Loucy (cell line): ENCODE measurements around the gene DUSP9.

Experiments used
- H2AFZ ChIP-seq: fragments of 200-600 bp; sonication (generic); 2 replicates; pipeline ENCODE4 v1.6.0; 2016; ENCODE audit warnings: antibody characterized with exemption, mild to moderate bottlenecking, low read length, moderate library complexity
- H3F3A ChIP-seq: fragments of 200-600 bp; 2 replicates; pipeline ENCODE4 v1.6.0; 2016; ENCODE audit warnings: antibody characterized with exemption, low read depth, mild to moderate bottlenecking
- H3K27me3 ChIP-seq: fragments of 200-600 bp; sonication (generic); 2 replicates; pipeline ENCODE4 v1.6.1; 2014; ENCODE audit warnings: low read length, mild to moderate bottlenecking; ENCODE audit not compliant: insufficient read depth, poor library complexity, severe bottlenecking
- H3K36me3 ChIP-seq: fragments of 200-600 bp; sonication (generic); 2 replicates; pipeline ENCODE4 v1.6.1; 2016; ENCODE audit warnings: low read length; ENCODE audit not compliant: insufficient read depth
- H3K4me1 ChIP-seq: fragments of 200-600 bp; sonication (generic); 2 replicates; pipeline ENCODE4 v1.5.1; 2014; ENCODE audit warnings: low read length, mild to moderate bottlenecking; ENCODE audit not compliant: insufficient read depth, poor library complexity, severe bottlenecking
- H3K4me2 ChIP-seq: fragments of 200-600 bp; sonication (generic); 2 replicates; pipeline ENCODE4 v1.6.0; 2014; ENCODE audit warnings: antibody characterized with exemption, low read length, low read depth, mild to moderate bottlenecking; ENCODE audit not compliant: poor library complexity, severe bottlenecking
- H3K4me3 ChIP-seq: fragments of 200-600 bp; sonication (generic); 2 replicates; pipeline ENCODE4 v1.5.1; 2014; ENCODE audit warnings: low read length, mild to moderate bottlenecking, mixed read lengths; ENCODE audit not compliant: poor library complexity, severe bottlenecking
- H3K79me2 ChIP-seq: fragments of 200-600 bp; sonication (generic); 2 replicates; pipeline ENCODE4 v1.6.1; 2014; ENCODE audit warnings: low read length; ENCODE audit not compliant: insufficient read depth
- H3K9ac ChIP-seq: fragments of 200-600 bp; sonication (generic); 2 replicates; pipeline ENCODE4 v1.6.0; 2014; ENCODE audit warnings: mild to moderate bottlenecking, low read depth, low read length, moderate library complexity; ENCODE audit not compliant: poor library complexity, severe bottlenecking
- H3K9me2 ChIP-seq: fragments of 200-600 bp; sonication (generic); replicated peaks from 2 replicates; pipeline ENCODE4 v1.6.1; 2016; ENCODE audit warnings: low read depth, low read length, mixed read lengths
- H3K9me3 ChIP-seq: fragments of 200-600 bp; sonication (generic); 2 replicates; pipeline ENCODE4 v1.6.1; 2014; ENCODE audit warnings: mild to moderate bottlenecking, antibody characterized with exemption, low read length, low read depth; ENCODE audit not compliant: insufficient read depth
- H4K20me1 ChIP-seq: fragments of 200-600 bp; sonication (generic); 2 replicates; pipeline ENCODE4 v1.6.0; 2014; ENCODE audit warnings: antibody characterized with exemption, low read length, mild to moderate bottlenecking; ENCODE audit not compliant: insufficient read depth, poor library complexity, severe bottlenecking
- CTCF ChIP-seq: fragments of 200-600 bp; sonication (generic); conservative IDR thresholded peaks from 2 replicates; pipeline ENCODE4 v1.5.1; 2014; ENCODE audit warnings: mild to moderate bottlenecking, antibody characterized with exemption, low read length
- EZH2phosphoT487 ChIP-seq: fragments of 200-600 bp; IDR thresholded peaks from 2 replicates; pipeline ENCODE4 v1.6.1; 2018; ENCODE audit warnings: antibody characterized with exemption, mild to moderate bottlenecking, moderate library complexity, borderline replicate concordance

Gene DUSP9

DNA sequence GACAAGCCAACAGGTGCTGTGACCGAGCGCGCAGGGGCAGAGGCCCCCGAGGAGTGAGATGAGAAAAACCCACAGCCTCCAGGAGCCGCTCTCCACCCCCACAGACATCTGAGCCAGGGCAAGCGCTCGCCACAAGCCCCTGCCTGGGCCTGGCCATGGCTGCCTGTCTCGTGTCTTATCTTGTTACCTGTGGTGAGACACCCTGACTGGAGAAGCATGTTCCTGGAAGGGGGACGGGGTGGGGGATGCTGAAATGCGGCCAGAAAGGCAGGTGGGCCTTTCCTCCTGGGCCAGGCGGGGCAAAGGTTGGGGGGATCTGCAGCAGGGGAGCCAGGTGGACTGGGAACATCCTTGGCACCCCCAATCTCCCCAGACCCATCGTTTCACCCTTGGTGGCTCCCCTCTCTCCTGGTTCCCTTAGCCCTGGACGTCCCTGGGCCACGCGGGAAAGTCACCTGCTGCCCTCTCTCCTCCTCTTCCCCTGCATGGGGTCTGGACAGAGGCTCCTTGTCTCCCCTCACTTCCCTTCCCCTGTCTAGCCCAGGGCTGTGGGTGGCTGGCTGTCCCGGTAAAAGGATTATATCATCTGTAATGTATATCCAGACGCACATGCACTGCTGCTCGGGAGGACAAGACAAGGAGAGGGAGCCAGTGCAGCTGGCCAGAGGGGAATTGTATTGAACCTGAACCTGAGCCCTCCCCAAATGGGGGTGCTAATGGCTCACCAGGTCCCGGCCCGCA, 8.4 kb upstream of the DUSP9 start:
- no peaks in the 10 kb centered on the region for H3K36me3 ChIP-seq
- no peak for TF ChIP-seq CTCF
- TF ChIP-seq EZH2phosphoT487, result no peak
- no peaks in the 10 kb centered on the region for H3K79me2 ChIP-seq
- H3K4me1 ChIP-seq, result no peaks in the 10 kb centered on the region
- no peaks in the 10 kb centered on the region for H3K9me3 ChIP-seq
- H3K4me2 ChIP-seq, result no peak overlapping the region
- H3K27me3 ChIP-seq, result peaks cover 5% of the 10 kb centered on the region
- no peak overlapping the region for H2AFZ ChIP-seq
- H3K4me3 ChIP-seq, result no peak overlapping the region
- H3K9me2 ChIP-seq, result no peaks in the 10 kb centered on the region
- no peaks in the 10 kb centered on the region for H3F3A ChIP-seq
- H4K20me1 ChIP-seq, result no peaks in the 10 kb centered on the region
- no peak overlapping the region for H3K9ac ChIP-seq

GRCh38 chrX:153639177-153640044, 7.6 kb upstream of the DUSP9 start:
- no peak for TF ChIP-seq EZH2phosphoT487
- TF ChIP-seq CTCF, result no peak

DNA sequence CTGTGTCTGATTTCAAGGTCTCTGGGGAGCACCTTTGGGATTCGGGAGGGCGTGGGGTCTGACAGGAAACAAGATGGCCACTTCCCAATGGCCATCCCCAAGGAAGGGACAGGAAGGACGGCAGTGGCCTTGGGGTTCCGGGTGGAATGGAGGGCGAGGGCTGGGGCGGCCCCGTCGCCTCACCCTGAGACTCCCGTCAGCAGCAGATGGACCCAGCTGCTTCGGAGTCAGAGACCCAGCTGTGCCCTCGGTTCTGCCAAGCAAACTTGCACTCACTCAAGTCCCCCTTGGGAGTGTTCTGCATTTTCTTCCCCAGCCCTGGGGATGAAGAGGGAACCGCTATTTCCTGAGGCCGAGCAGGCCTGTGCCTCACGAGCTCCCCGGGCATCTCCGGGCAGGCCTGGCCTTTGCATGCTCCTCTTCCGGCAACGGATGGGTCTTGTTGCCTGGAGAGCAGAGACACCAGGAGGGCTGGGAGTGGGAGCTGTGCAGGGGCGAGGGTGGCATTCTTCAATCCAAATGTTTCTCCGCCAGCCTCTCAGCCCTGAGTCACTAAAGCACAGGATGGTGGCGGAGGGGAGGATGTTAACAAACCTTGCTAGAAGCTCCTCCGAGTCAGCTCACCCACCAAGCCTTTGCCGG, 6.8 kb upstream of the DUSP9 start:
- TF ChIP-seq CTCF (no peak), EZH2phosphoT487 (no peak)
- Histone ChIP-seq H3F3A (no peaks in the 10 kb centered on the region), H3K9ac (no peak overlapping the region), H2AFZ (no peak overlapping the region), H3K9me3 (no peaks in the 10 kb centered on the region), H3K4me2 (no peak overlapping the region), H3K27me3 (peaks cover 7% of the 10 kb centered on the region), H3K4me3 (no peak overlapping the region), H3K9me2 (no peaks in the 10 kb centered on the region), H3K79me2 (no peaks in the 10 kb centered on the region), H3K4me1 (no peaks in the 10 kb centered on the region), H3K36me3 (no peaks in the 10 kb centered on the region), H4K20me1 (no peaks in the 10 kb centered on the region)

More at GRCh38 chrX:153639177-153640044, 7.6 kb upstream of the DUSP9 start:
- no peaks in the 10 kb centered on the region for H3F3A ChIP-seq
- H2AFZ ChIP-seq, result no peak overlapping the region
- H3K79me2 ChIP-seq, result no peaks in the 10 kb centered on the region
- H4K20me1 ChIP-seq, result no peaks in the 10 kb centered on the region
- H3K4me3 ChIP-seq, result no peak overlapping the region
- no peak overlapping the region for H3K4me2 ChIP-seq
- no peaks in the 10 kb centered on the region for H3K9me2 ChIP-seq
- H3K9ac ChIP-seq, result no peak overlapping the region
- H3K27me3 ChIP-seq, result peaks cover 7% of the 10 kb centered on the region
- no peaks in the 10 kb centered on the region for H3K4me1 ChIP-seq
- H3K9me3 ChIP-seq, result no peaks in the 10 kb centered on the region
- H3K36me3 ChIP-seq, result no peaks in the 10 kb centered on the region
